Fibroblast of skin of scalp (primary cell): ENCODE measurements around the gene IDI2.

ENCODE experiments used
- DNase-seq: peaks from one replicate; pipeline ENCODE4 v3.0.0-alpha.2; 2013

The IDI2 gene

DNA sequence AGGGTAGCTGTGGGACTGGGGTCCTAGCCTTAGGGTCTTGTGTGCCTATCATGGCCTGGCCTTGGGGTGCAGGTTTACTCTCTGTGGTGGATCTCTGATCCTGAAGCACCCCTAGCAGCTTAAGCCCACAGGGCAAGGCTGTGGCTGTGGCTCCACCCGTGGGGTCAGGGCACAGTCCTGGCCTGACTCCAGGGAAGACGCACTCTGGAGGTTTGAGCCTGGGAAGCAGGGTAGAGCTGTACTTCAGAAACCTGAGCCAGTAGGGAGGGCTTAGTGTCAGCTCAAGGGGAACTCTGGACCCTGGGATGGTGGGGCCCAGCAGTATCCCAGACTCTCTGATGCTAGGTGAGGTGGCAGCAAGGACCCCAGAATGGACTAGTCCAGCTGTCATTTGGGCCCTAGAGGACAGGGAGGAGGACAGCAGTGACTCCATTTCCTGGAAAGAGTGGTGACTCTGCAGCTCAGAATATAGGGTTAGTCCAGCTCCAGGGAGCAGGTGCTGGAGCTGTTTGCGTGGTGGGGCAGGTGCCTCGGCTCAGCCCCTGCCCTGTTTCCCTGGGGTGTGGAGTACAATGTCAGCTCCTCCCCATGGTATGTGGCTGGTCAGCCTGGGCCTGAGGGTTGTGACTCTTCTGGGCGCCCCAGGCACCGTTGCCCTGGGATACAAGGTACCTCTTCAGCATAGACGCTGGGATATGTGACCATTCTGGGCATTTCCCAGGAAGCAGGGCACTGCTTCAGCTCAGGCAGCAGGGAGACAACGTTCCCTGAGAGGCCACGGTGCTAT is 21.6 kb downstream of the IDI2 start:
- DNase-seq: no peak

GRCh38 chr10:1002425-1003006 is 23.1 kb downstream of the IDI2 start:
- no peak for DNase-seq

DNA sequence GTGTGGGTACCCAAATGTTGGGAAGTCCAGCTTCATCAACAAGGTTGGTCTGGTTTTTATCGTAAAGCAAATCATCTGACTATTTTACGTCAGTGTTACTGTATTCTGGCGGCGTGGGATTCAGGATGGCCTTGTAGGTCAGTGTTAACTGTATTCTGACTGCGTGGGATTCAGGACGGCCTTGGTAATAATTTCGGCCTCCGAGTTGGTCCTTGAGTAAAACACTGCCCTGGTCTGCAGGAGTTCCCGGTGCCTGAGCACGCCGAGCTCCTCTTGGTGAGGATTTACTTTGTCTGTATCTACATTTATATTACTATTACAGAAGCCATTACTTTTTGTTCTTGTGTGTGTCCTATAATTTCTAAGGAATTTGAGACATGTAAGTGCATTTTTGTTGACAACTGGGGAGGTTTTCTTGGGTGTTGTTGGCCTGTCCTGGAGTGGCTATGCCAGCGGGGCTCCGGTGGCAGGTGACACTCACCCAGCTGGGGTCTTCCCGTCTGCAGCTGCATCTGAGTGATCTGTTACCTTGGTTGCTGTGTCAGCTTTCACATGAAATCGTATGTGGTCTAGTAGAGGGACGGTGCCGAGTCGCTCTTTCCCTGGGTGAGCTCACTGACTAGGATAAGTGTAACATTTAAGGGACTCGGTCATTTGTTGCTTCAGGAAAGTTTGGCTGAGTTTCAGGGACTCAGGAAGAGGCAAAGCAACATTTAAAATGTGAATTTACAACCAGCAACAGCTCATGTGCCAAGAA is 28.2 kb downstream of the IDI2 start:
- no peak for DNase-seq

GRCh38 chr10:996031-996430 is 29.6 kb downstream of the IDI2 start:
- no peak for DNase-seq

DNA sequence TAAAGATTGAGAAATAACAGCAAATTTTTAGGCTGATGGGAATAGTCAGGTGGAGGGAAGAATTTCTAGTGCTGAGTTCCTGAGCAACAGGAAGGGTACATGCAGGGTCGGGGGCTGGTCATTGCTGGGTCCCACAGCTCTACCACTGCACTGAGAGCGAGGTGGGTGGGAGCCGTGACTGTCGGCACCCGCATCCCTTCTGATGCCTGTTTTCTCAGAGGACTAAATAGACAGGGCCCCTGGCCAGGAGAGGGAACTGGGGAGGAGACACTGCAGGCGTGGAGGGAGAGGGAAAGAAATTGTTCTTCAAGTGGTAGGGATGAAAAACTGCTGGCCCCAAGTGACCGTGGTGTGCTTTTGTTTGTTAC is 30.1 kb downstream of the IDI2 start:
- no peak for DNase-seq

GRCh38 chr10:994836-995558 is 30.7 kb downstream of the IDI2 start:
- DNase-seq: no peak

DNA sequence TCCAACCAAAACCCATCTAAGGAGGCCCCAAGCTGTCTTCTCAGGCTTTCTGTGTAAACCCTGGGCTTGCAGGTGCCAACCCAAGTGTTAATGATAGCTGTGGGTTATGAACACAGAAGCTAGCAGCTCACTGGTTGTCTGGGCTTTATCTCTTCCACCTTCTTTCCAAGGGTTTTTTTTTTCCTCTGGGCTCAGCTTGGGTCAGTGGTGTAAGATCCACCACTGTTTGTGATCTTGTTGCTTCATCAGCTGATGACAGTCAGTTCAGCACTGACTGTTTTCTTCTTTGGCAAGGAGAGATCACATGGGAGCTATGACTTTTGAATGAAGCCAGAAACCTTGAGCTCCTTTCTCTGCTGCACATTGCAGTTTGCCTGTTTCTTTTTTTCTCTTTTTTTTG is 32.8 kb downstream of the IDI2 start:
- no peak for DNase-seq

GRCh38 chr10:992467-992866 is 33.2 kb downstream of the IDI2 start:
- DNase-seq: no peak

DNA sequence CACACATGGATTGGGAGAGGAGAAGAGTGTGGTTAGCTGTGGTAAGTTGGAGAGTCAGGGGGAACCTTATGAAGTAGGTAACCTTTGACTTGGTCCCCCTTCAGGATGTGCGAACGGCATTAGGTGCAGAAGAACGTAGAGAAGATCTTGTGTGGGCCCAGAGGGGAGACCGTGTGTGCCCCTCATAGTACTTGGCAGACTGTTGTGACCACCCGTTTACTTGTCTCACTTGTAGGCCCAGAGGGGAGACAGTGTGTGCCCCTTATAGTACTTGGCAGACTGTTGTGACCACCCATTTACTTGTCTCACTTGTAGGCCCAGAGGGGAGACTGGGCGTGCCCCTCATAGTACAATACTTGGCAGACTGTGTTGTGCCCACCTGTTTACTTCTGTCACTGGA is 34.9 kb downstream of the IDI2 start:
- no peak for DNase-seq

DNA sequence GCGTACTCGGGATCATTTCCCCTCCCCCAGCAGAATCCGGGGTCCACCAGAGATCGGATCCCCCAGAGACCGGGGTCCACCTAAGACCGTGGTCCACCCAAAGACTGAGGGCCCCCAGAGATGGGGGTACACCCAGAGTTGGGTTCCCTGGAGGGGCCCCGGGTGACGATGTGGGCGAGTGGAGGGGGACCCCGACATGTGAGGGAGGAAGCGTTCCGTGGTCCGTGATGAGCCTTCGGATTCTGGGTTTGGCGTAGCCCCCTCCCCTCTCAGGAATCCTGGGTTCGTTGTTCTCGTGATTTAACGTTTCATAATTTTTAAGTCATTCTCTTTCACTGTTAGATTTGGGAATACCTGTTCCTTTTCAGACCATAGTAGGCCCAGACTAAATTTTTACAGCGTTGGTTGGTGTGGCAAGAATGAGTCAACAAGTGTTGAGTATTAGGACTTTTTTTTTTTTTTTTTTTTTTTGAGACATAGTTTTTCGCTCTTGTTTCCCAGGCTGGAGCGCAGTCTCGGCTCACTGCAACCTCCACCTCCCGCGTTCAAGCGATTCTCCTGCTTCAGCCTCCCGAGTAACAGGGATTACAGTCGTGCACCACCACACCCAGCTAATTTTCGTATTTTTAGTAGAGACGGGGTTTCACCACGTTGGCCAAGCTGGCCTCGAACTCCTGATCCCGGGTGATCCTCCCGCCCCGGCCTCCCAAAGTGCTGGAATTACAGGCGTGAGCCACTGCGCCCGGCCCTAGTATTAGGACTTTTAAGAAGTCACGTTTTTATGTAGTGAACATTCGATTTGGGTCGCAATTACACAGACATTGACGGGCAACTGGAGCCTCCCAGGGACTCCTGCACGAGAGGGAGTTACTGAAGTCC is 36.8 kb downstream of the IDI2 start:
- DNase-seq: no peak

- DNase-seq: peak; percentile 98
Measured at GRCh38 chr10:987870-988666, 37.6 kb downstream of the IDI2 start, which contains the start of gene GTPBP4. Gene GTPBP4 (plus strand): TSS chr10:988434. CDS start chr10:988480, 46 bp downstream.

DNA sequence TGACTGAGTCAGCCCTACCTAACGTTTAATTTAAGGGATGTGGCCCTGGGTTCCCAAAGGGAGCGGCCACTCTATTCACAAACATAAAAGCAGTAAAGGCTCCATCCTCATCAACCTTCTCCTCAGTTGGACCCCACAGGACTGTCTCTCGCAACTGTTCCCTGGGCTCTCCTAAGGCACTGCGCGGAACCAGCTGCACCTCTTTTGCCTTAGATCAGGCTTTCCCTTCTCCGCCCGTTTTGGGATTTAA is 38.1 kb downstream of the IDI2 start:
- no peak for DNase-seq

DNA sequence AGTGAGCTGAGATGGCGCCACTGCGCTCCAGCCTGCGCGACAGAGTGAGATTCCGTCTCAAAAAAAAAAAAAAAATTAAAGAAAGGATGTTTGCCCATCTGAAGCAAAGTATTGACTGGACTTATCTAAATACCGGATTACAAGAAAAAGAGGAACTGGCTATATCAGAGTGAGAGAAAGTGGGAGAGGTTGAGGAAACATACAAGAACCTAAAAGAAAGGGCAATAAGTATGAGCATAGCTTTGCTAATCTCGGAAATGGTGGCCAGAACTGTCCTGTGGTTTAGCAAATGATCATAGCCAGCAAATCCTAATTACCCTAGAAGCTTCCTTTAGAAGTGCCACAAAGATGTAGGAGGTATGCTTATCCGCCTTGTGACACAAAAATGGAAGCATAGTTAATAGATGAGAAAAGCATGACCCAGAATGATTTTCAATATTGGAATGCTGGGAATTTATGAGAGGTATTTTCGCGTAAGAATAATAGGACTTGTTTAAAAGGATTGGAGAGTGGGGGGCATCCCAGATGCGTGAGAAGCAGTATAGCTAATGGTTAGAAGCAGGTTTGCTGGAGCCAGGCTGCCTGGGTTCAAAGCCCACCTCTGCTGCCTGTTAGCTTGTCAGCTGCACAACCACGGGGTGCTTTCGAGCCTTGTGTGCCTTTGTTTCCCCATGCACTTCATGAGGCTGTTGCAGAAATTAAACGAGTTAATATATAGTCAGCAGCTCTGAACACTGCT is 38.6 kb downstream of the IDI2 start:
- peak; percentile 91 for DNase-seq

DNA sequence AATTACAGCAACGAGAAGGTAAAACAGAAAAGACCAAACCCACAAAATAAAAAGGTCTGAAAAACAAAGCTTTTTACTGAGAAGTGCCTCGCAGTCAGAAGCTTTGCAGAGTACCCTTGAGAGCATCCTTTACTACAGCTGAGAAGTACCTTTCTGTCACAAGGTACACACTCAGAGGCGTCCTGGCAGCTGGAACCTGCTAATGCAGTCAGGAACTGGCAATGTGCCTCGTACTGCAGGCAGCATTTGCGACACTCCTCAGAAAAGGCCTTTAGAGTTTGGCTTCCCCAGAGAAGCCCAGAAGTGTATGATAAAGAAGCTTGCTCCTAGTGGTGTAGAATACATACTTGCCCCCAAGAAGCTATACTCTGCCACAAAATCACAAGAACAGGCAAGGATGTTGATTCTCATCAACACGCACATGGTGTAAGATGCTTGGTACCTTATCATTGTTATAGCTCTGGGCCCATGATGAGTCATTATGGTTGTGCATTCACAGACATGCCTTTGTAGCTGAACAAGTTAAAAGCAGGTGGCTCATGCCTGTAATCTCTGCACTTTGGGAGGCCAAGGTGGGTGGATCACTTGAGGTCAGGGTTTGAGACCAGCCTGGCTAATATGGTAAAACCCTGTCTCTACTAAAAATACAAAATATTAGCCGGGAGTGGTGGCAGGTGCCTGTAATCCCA is 39.4 kb downstream of the IDI2 start:
- no peak for DNase-seq

GRCh38 chr10:985361-985760 is 40.3 kb downstream of the IDI2 start:
- no peak for DNase-seq

GRCh38 chr10:983971-984655 is 41.5 kb downstream of the IDI2 start:
- peak; percentile 24 for DNase-seq

GRCh38 chr10:983401-983800 is 42.3 kb downstream of the IDI2 start:
- no peak for DNase-seq

DNA sequence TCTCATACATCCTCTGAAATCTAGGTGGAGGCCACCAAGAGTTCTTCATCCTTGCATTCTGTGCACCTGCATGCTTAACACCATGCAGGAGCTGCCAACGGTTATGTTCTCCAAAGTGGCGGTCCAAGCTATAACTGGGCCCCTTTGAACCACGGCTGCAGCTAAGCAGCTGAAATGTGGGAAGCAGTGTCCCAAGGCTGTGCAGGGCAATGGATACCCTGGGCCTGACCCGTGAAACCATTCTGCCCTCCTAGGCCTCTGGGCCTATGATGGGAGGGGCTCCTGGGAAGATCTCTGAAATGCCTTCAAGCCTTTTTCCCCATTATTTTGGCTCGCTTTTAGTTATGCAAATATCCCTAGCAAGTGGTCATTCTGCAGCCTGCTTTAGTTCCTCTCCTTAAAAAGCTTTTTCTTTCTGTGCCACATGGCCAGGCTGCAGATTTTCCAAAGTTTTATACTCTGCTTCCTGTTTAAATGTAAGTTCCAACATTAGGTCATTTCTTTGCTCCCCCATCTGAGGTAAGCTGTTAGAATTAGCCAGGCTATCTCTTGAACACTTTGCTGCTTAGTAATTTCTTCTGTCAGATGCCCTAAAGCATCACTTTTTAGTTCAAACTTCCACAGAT is 45.1 kb downstream of the IDI2 start:
- DNase-seq: no peak

DNA sequence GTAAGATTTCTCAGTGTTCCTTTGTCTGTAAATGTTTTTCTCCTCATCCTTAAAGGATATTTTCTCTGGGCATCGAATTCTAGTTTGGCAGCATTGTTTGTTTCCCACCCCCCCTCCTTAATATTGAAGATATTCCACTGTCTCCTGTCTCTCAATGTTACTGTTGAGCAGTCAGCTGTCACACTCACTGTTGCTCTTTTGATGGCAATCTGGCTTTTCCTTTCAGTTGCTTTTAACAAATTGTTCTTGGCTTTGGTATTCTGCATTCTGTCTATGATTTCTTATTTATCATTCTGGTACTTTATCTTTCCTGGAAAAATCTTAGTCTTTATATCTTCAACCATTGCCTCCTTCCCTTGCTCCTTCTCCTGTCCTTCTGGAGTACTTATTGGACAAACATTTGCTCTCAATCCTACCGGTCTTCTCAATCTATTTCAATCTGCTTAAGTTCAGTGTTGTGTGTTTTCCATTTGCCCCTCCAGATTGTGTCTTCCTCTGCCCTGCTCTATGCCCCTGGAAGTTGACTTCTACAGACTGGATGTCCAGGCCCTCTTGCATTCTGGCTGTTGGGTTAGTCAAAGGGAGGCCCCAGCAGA is 46.7 kb downstream of the IDI2 start:
- no peak for DNase-seq
